SKM-1 treated with dmso at 0.1 percent for 144 hours (cell line): ENCODE data around the gene PARVB.

Experiments
- DNase-seq: peaks from one replicate; lab custom pipeline; 2025; ENCODE audit not compliant: unreplicated experiment; lab: John Stamatoyannopoulos, UW

Gene PARVB

GRCh38 chr22:44194569-44194968 lies 170.5 kb downstream of the PARVB start:
- DNase-seq, result no peak

- no peak for DNase-seq
These were observed 171.2 kb downstream of the PARVB start for GRCh38 chr22:44195189-44195871.

- DNase-seq, result no peak
These were observed 172.1 kb downstream of the PARVB start for GRCh38 chr22:44196241-44196640.

GRCh38 chr22:44196731-44197131 lies 172.6 kb downstream of the PARVB start:
- no peak for DNase-seq

GRCh38 chr22:44197271-44197670 lies 173.2 kb downstream of the PARVB start:
- DNase-seq, result no peak

- no peak for DNase-seq
These were observed 175.1 kb downstream of the PARVB start for GRCh38 chr22:44199164-44199563.

GRCh38 chr22:44199866-44200265 lies 175.8 kb downstream of the PARVB start:
- DNase-seq, result no peak

GRCh38 chr22:44200451-44200850 lies 176.3 kb downstream of the PARVB start:
- DNase-seq, result no peak

- DNase-seq, result no peak
These were observed 176.9 kb downstream of the PARVB start for GRCh38 chr22:44200855-44201550.

- DNase-seq, result no peak
These were observed 177.6 kb downstream of the PARVB start for GRCh38 chr22:44201665-44202064.

- no peak for DNase-seq
These were observed 178.2 kb downstream of the PARVB start for GRCh38 chr22:44202261-44202789.

- no peak for DNase-seq
These were observed 179.1 kb downstream of the PARVB start for GRCh38 chr22:44203203-44203602.

- no peak for DNase-seq
These were observed 180.8 kb downstream of the PARVB start for GRCh38 chr22:44204739-44205515.

GRCh38 chr22:44205516-44206329 lies 181.6 kb downstream of the PARVB start:
- no peak for DNase-seq

GRCh38 chr22:44206330-44206645 lies 182.2 kb downstream of the PARVB start:
- DNase-seq, result no peak

- no peak for DNase-seq
These were observed 182.6 kb downstream of the PARVB start for GRCh38 chr22:44206696-44207095.

- DNase-seq, result no peak
These were observed 183.3 kb downstream of the PARVB start for GRCh38 chr22:44207173-44207980.

- no peak for DNase-seq
These were observed 183.8 kb downstream of the PARVB start for GRCh38 chr22:44207981-44208317.

GRCh38 chr22:44209343-44209742 lies 185.2 kb downstream of the PARVB start:
- no peak for DNase-seq

GRCh38 chr22:44210722-44211121 lies 186.6 kb downstream of the PARVB start:
- no peak for DNase-seq
